ENCODE measurements around the gene GNAS-AS1.

The GNAS-AS1 gene

GRCh38 chr20:58850693-58851174 is at the start of gene GNAS-AS1:
Gene GNAS-AS1, minus strand, starts transcription at chr20:58850902.
- no peak within 1 kb of the TSS for H3K27ac ChIP-seq
- TF ChIP-seq CTCF (conservative IDR thresholded peaks at IDR 0.05), result no peak

- TF ChIP-seq CTCF (conservative IDR thresholded peaks at IDR 0.05), result no peak
- H3K27ac ChIP-seq, result no peak overlapping the region
Observed at GRCh38 chr20:58900397-58900796, 49.7 kb upstream of the GNAS-AS1 start.

GRCh38 chr20:58899512-58899911 is 48.8 kb upstream of the GNAS-AS1 start:
- TF ChIP-seq CTCF (conservative IDR thresholded peaks at IDR 0.05), result no peak

GRCh38 chr20:58898629-58899408 is 48.1 kb upstream of the GNAS-AS1 start:
- H3K27ac ChIP-seq, result no peak overlapping the region
- no peak for TF ChIP-seq CTCF (conservative IDR thresholded peaks at IDR 0.05)

More at GRCh38 chr20:58899512-58899911, 48.8 kb upstream of the GNAS-AS1 start:
- H3K27ac ChIP-seq, result no peak overlapping the region

GRCh38 chr20:58897488-58897887 is 46.8 kb upstream of the GNAS-AS1 start:
- no peak overlapping the region for H3K27ac ChIP-seq
- no peak for TF ChIP-seq CTCF (conservative IDR thresholded peaks at IDR 0.05)

GRCh38 chr20:58896820-58897219 is 46.1 kb upstream of the GNAS-AS1 start:
- no peak for TF ChIP-seq CTCF (conservative IDR thresholded peaks at IDR 0.05)

GRCh38 chr20:58895448-58896180 is 44.9 kb upstream of the GNAS-AS1 start:
- peak overlapping the region; percentile 12; the same call in 1 of the 2 replicates for H3K27ac ChIP-seq
- no peak for TF ChIP-seq CTCF (conservative IDR thresholded peaks at IDR 0.05)

More at GRCh38 chr20:58896820-58897219, 46.1 kb upstream of the GNAS-AS1 start:
- H3K27ac ChIP-seq, result no peak overlapping the region
